HEK293 (cell line): Measurements from ENCODE around the gene KRT24.

ENCODE experiments used
- CTCF ChIA-PET: fragments of 350-600 bp; formaldehyde crosslinking; extraction: SDS; loops from one replicate; lab custom pipeline; 2021; ENCODE audit warnings: antibody characterized with exemption; lab: Yijun Ruan, JAX
- POLR2A ChIA-PET: fragments of 300-600 bp; formaldehyde crosslinking; extraction: SDS; loops from one replicate; lab custom pipeline; 2020; ENCODE audit warnings: antibody characterized with exemption, inconsistent platforms; lab: Yijun Ruan, JAX
- H3K27ac ChIP-seq: fragments of 200-500 bp; sonication (Bioruptor generic); 2 replicates; pipeline ENCODE4 v1.5.1; 2014; ENCODE audit warnings: low read depth, low read length, control low read depth, inconsistent platforms; ENCODE audit errors: extremely low read depth
- H3K36me3 ChIP-seq, 2 experiments: fragments of 200-500 bp in 1 of 2; sonication (Bioruptor generic) in 1 of 2; 1 replicate in 1 of 2; 2 replicates in 1 of 2; pipeline ENCODE4 v1.5.1; 2014 to 2017; ENCODE audit warnings: inconsistent platforms in 2 of 2, low read length in 2 of 2; ENCODE audit not compliant: control insufficient read depth in 2 of 2, insufficient read depth in 1 of 2
- H3K4me1 ChIP-seq: fragments of 200-500 bp; sonication (Bioruptor generic); 2 replicates; pipeline ENCODE4 v1.5.1; 2014; ENCODE audit warnings: mild to moderate bottlenecking, low read length, inconsistent platforms; ENCODE audit not compliant: control insufficient read depth, insufficient read depth
- H3K4me3 ChIP-seq: 2 replicates; pipeline ENCODE4 v1.5.1; 2011; ENCODE audit warnings: low read depth, mild to moderate bottlenecking, control low read depth, low read length, moderate library complexity
- H3K9me3 ChIP-seq: fragments of 200-500 bp; sonication (Bioruptor generic); 2 replicates; pipeline ENCODE4 v1.5.1; 2014; ENCODE audit warnings: low read depth, low read length, inconsistent platforms; ENCODE audit not compliant: control insufficient read depth, insufficient read depth
- GFI1B ChIP-seq: fragments of 450-650 bp; formaldehyde crosslinking; IDR thresholded peaks from 2 replicates; pipeline ENCODE4 v1.5.1; 2016; ENCODE audit warnings: missing biosample characterization, missing genetic modification characterization
- GLIS1 ChIP-seq: fragments of 450-650 bp; formaldehyde crosslinking; IDR thresholded peaks from 2 replicates; pipeline ENCODE4 v1.5.1; 2016; ENCODE audit warnings: missing biosample characterization, missing genetic modification characterization
- KLF1 ChIP-seq: fragments of 450-650 bp; formaldehyde crosslinking; IDR thresholded peaks from 2 replicates; pipeline ENCODE4 v1.5.1; 2016; ENCODE audit warnings: missing biosample characterization, missing genetic modification characterization
- KLF10 ChIP-seq: fragments of 450-650 bp; IDR thresholded peaks from 2 replicates; pipeline ENCODE4 v1.5.1; 2018; ENCODE audit warnings: missing biosample characterization, mild to moderate bottlenecking, missing genetic modification characterization
- KLF8 ChIP-seq: fragments of 450-650 bp; formaldehyde crosslinking; IDR thresholded peaks from 2 replicates; pipeline ENCODE4 v1.5.1; 2016; ENCODE audit warnings: missing biosample characterization, missing genetic modification characterization
- MYNN ChIP-seq: fragments of 450-650 bp; formaldehyde crosslinking; IDR thresholded peaks from 2 replicates; pipeline ENCODE4 v1.5.1; 2016; ENCODE audit warnings: missing biosample characterization, missing genetic modification characterization, borderline replicate concordance
- REST ChIP-seq: fragments of 450-650 bp; formaldehyde crosslinking; IDR thresholded peaks from 2 replicates; pipeline ENCODE4 v1.5.1; 2016; ENCODE audit warnings: missing biosample characterization, missing genetic modification characterization
- SCRT2 ChIP-seq: fragments of 450-650 bp; formaldehyde crosslinking; IDR thresholded peaks from 2 replicates; pipeline ENCODE4 v1.5.1; 2016; ENCODE audit warnings: missing biosample characterization, missing genetic modification characterization
- YY1 ChIP-seq: fragments of 450-650 bp; formaldehyde crosslinking; IDR thresholded peaks from 2 replicates; pipeline ENCODE4 v1.5.1; 2018; ENCODE audit warnings: missing biosample characterization, missing genetic modification characterization
- ZBTB10 ChIP-seq: fragments of 450-650 bp; formaldehyde crosslinking; IDR thresholded peaks from 2 replicates; pipeline ENCODE4 v1.5.1; 2016; ENCODE audit warnings: missing biosample characterization, missing genetic modification characterization
- ZBTB21 ChIP-seq: fragments of 450-650 bp; formaldehyde crosslinking; IDR thresholded peaks from 2 replicates; pipeline ENCODE4 v1.5.1; 2017; ENCODE audit warnings: missing biosample characterization, missing genetic modification characterization
- ZBTB8A ChIP-seq: fragments of 450-650 bp; formaldehyde crosslinking; IDR thresholded peaks from 2 replicates; pipeline ENCODE4 v1.5.1; 2016; ENCODE audit warnings: missing biosample characterization, missing genetic modification characterization
- ZNF148 ChIP-seq: fragments of 450-650 bp; formaldehyde crosslinking; IDR thresholded peaks from 2 replicates; pipeline ENCODE4 v1.5.0; 2017; ENCODE audit warnings: missing biosample characterization, missing genetic modification characterization, borderline replicate concordance
- ZNF175 ChIP-seq: fragments of 450-650 bp; formaldehyde crosslinking; IDR thresholded peaks from 2 replicates; pipeline ENCODE4 v1.5.1; 2016; ENCODE audit warnings: missing biosample characterization, missing genetic modification characterization
- ZNF239 ChIP-seq: fragments of 450-650 bp; formaldehyde crosslinking; IDR thresholded peaks from 2 replicates; pipeline ENCODE4 v1.5.1; 2016; ENCODE audit warnings: missing biosample characterization, missing genetic modification characterization
- ZNF292 ChIP-seq: fragments of 450-650 bp; formaldehyde crosslinking; IDR thresholded peaks from 2 replicates; pipeline ENCODE4 v1.5.1; 2016; ENCODE audit warnings: low read depth, missing biosample characterization, missing genetic modification characterization, borderline replicate concordance
- ZNF354C ChIP-seq: fragments of 450-650 bp; formaldehyde crosslinking; IDR thresholded peaks from 2 replicates; pipeline ENCODE4 v1.5.1; 2016; ENCODE audit warnings: missing biosample characterization, missing genetic modification characterization, low read depth, borderline replicate concordance
- ZNF423 ChIP-seq: fragments of 450-650 bp; formaldehyde crosslinking; IDR thresholded peaks from 2 replicates; pipeline ENCODE4 v1.5.1; 2016; ENCODE audit warnings: missing biosample characterization, missing genetic modification characterization
- ZNF426 ChIP-seq: fragments of 450-650 bp; formaldehyde crosslinking; IDR thresholded peaks from 2 replicates; pipeline ENCODE4 v1.5.1; 2017; ENCODE audit warnings: missing biosample characterization, missing genetic modification characterization, mild to moderate bottlenecking, inconsistent platforms, moderate library complexity
- ZNF473 ChIP-seq: fragments of 450-650 bp; formaldehyde crosslinking; IDR thresholded peaks from 2 replicates; pipeline ENCODE4 v1.5.1; 2017; ENCODE audit warnings: missing biosample characterization, missing genetic modification characterization
- ZNF530 ChIP-seq: fragments of 450-650 bp; formaldehyde crosslinking; IDR thresholded peaks from 2 replicates; pipeline ENCODE4 v1.5.1; 2016; ENCODE audit warnings: low read depth, missing biosample characterization, missing genetic modification characterization
- ZNF548 ChIP-seq: fragments of 450-650 bp; formaldehyde crosslinking; IDR thresholded peaks from 2 replicates; pipeline ENCODE4 v1.5.1; 2016; ENCODE audit warnings: missing biosample characterization, missing genetic modification characterization
- ZNF561 ChIP-seq: fragments of 450-650 bp; IDR thresholded peaks from 2 replicates; pipeline ENCODE4 v1.5.1; 2018; ENCODE audit warnings: missing biosample characterization, missing genetic modification characterization, borderline replicate concordance
- ZNF639 ChIP-seq: fragments of 450-650 bp; formaldehyde crosslinking; IDR thresholded peaks from 2 replicates; pipeline ENCODE4 v1.5.1; 2016; ENCODE audit warnings: missing biosample characterization, missing genetic modification characterization
- ZNF677 ChIP-seq: fragments of 450-650 bp; IDR thresholded peaks from 2 replicates; pipeline ENCODE4 v1.5.0; 2018; ENCODE audit warnings: missing biosample characterization, mild to moderate bottlenecking, missing genetic modification characterization, moderate library complexity
- ZNF704 ChIP-seq: fragments of 450-650 bp; formaldehyde crosslinking; IDR thresholded peaks from 2 replicates; pipeline ENCODE4 v1.5.1; 2016; ENCODE audit warnings: missing biosample characterization, missing genetic modification characterization
- ZNF837 ChIP-seq: fragments of 450-650 bp; formaldehyde crosslinking; IDR thresholded peaks from 2 replicates; pipeline ENCODE4 v1.5.1; 2016; ENCODE audit warnings: missing biosample characterization, missing genetic modification characterization

Gene KRT24

GRCh38 chr17:40671282-40671681 lies 32.3 kb downstream of the KRT24 start (continued):
- TF ChIP-seq GLIS1 (tag by site-specific recombination) (no peak), ZNF837 (tag by site-specific recombination) (no peak), ZNF175 (tag by site-specific recombination) (no peak), ZNF639 (tag by site-specific recombination) (no peak), ZBTB8A (tag by site-specific recombination) (no peak), KLF10 (tag by site-specific recombination) (no peak), ZNF561 (tag by site-specific recombination) (no peak), SCRT2 (tag by site-specific recombination) (no peak), ZNF354C (tag by site-specific recombination) (no peak), GFI1B (tag by site-specific recombination) (no peak), ZNF677 (tag by site-specific recombination) (no peak), ZNF239 (tag by site-specific recombination) (no peak)

- H3K9me3 ChIP-seq = no peaks in the 10 kb centered on the region
- no peak for TF ChIP-seq KLF1
- TF ChIP-seq ZBTB10 (tag by site-specific recombination) = no peak
- TF ChIP-seq GFI1B (tag by site-specific recombination) = no peak
- TF ChIP-seq ZNF548 (tag by site-specific recombination) = no peak
- no peak for TF ChIP-seq ZNF292
- no peak for TF ChIP-seq MYNN
- no peak for TF ChIP-seq ZNF473 (tag by site-specific recombination)
- TF ChIP-seq ZNF677 (tag by site-specific recombination) = no peak
- TF ChIP-seq KLF8 = no peak
- TF ChIP-seq ZNF704 (tag by site-specific recombination) = no peak
- TF ChIP-seq ZNF530 (tag by site-specific recombination) = no peak
- no peak for TF ChIP-seq YY1
- no peak for TF ChIP-seq REST (tag by site-specific recombination)
- no peak for TF ChIP-seq ZBTB21 (tag by site-specific recombination)
- TF ChIP-seq ZNF148 (tag by site-specific recombination) = no peak
- no peak for TF ChIP-seq ZNF426
- no peak for TF ChIP-seq ZNF423 (tag by site-specific recombination)
- no peaks in the 10 kb centered on the region for H3K36me3 ChIP-seq
- ChIA-PET CTCF (interaction anchor here (0.6 to 1.5 kb wide), 3 partner anchors 47 to 346 kb away, joined by 3 to 5 read pairs (median 3); no protein-coding TSS in a partner anchor), POLR2A (no interaction called here)
- H3K4me1 ChIP-seq = no peaks in the 10 kb centered on the region
- H3K4me3 ChIP-seq = no peak overlapping the region
- no peak overlapping the region for H3K27ac ChIP-seq
Measured at GRCh38 chr17:40666331-40666730, 37.2 kb downstream of the KRT24 start.
